H1 (cell line): Measurements from ENCODE around the gene HSPA4. TPM values are rescaled to one million over a fixed set of nuclear protein-coding genes. Genes with fewer than 3 reads are reported as not detected.

ENCODE experiments used
- CTCF ChIA-PET: fragments of 300-600 bp; sonication (Branson Sonifier 250); formaldehyde crosslinking; loops from one replicate; lab custom pipeline; 2021; ENCODE audit not compliant: partially characterized antibody; lab: Charles Lee
- POLR2A ChIA-PET: fragments of 300-600 bp; sonication (Branson Sonifier 250); formaldehyde crosslinking; loops from one replicate; lab custom pipeline; 2021; ENCODE audit warnings: inconsistent platforms; ENCODE audit not compliant: partially characterized antibody; lab: Charles Lee
- DNase-seq, 2 experiments: peaks; one replicate each; pipeline versions ENCODE4 v3.0.0 to v3.0.0-alpha.2; 2010 to 2022; ENCODE audit warnings: low spot score in 2 of 2, low read depth in 1 of 2, mixed read lengths in 1 of 2
- FAIRE-seq: peaks from 2 replicates; lab custom pipeline; 2011; peaks lifted over from hg19 to GRCh38; lab: Jason Lieb, UNC
- H2AFZ ChIP-seq: 2 replicates; pipeline ENCODE4 v1.8.1; 2012; ENCODE audit warnings: low read length, inconsistent platforms
- H2AK5ac ChIP-seq: 2 replicates; pipeline ENCODE4 v1.6.1; 2013; ENCODE audit warnings: low read depth, low read length
- H2BK120ac ChIP-seq: replicated peaks from 2 replicates; pipeline ENCODE3; 2013; ENCODE audit warnings: low read depth, low read length, inconsistent platforms
- H2BK12ac ChIP-seq: 2 replicates; pipeline ENCODE4 v1.6.1; 2013; ENCODE audit warnings: low read depth, low read length
- H2BK15ac ChIP-seq: 2 replicates; pipeline ENCODE4 v1.6.1; 2013; ENCODE audit warnings: low read length
- H2BK20ac ChIP-seq: 2 replicates; pipeline ENCODE4 v1.6.1; 2013; ENCODE audit warnings: low read length
- H2BK5ac ChIP-seq: 2 replicates; pipeline ENCODE4 v1.6.1; 2013; ENCODE audit warnings: low read depth, low read length
- H3K14ac ChIP-seq: 2 replicates; pipeline ENCODE4 v1.6.1; 2013; ENCODE audit warnings: inconsistent platforms; ENCODE audit not compliant: insufficient read length
- H3K18ac ChIP-seq: 2 replicates; pipeline ENCODE4 v1.6.1; 2013; ENCODE audit warnings: low read length; ENCODE audit errors: extremely low read depth
- H3K23ac ChIP-seq: 2 replicates; pipeline ENCODE4 v1.6.1; 2013; ENCODE audit warnings: inconsistent platforms; ENCODE audit not compliant: insufficient read length
- H3K23me2 ChIP-seq: 2 replicates; pipeline ENCODE4 v1.6.1; 2013; ENCODE audit warnings: low read depth, low read length
- H3K27ac ChIP-seq: 2 replicates; pipeline ENCODE4 v1.6.1; 2011; ENCODE audit warnings: low read depth, low read length, inconsistent platforms
- H3K27me3 ChIP-seq, 4 experiments: replicated peaks in 1 of 4; 1 replicate in 1 of 4; 2 replicates in 3 of 4; pipeline versions ENCODE4 v1.6.1 to v1.8.1; 2011 to 2013; ENCODE audit warnings: low read length in 3 of 4, mild to moderate bottlenecking in 3 of 4, inconsistent platforms in 2 of 4, mixed read lengths in 2 of 4, moderate library complexity in 1 of 4; ENCODE audit not compliant: control insufficient read depth in 3 of 4, insufficient read depth in 3 of 4; ENCODE audit errors: extremely low read depth in 1 of 4
- H3K36me3 ChIP-seq, 4 experiments: 2 replicates each; pipeline versions ENCODE4 v1.6.1 to v1.8.1; 2011 to 2013; ENCODE audit warnings: mild to moderate bottlenecking in 4 of 4, low read length in 3 of 4, moderate library complexity in 2 of 4, control low read depth in 1 of 4, inconsistent platforms in 1 of 4; ENCODE audit not compliant: insufficient read depth in 4 of 4, control insufficient read depth in 2 of 4
- H3K4ac ChIP-seq: replicated peaks from 2 replicates; pipeline ENCODE3; 2013; ENCODE audit warnings: low read length, low read depth, mixed read lengths, inconsistent platforms; ENCODE audit not compliant: insufficient read length
- H3K4me1 ChIP-seq, 4 experiments: replicated peaks in 1 of 4; 1 replicate in 1 of 4; 2 replicates in 3 of 4; pipeline versions ENCODE4 v1.6.1 to v1.8.1; 2011 to 2013; ENCODE audit warnings: low read length in 3 of 4, inconsistent platforms in 2 of 4, mixed read lengths in 1 of 4; ENCODE audit not compliant: insufficient read depth in 4 of 4, control insufficient read depth in 3 of 4
- H3K4me2 ChIP-seq, 2 experiments: 2 replicates each; pipeline versions ENCODE4 v1.6.1 to v1.8.1; 2011 to 2013; ENCODE audit warnings: low read depth in 2 of 2, low read length in 2 of 2, control low read depth in 1 of 2, inconsistent platforms in 1 of 2, mild to moderate bottlenecking in 1 of 2; ENCODE audit not compliant: insufficient read depth in 1 of 2
- H3K4me3 ChIP-seq, 4 experiments: fragments of 200-600, 300-600 bp in 1 of 4; sonication (generic), shearing (Covaris generic), sonication (Bioruptor Twin) in 1 of 4; 2 replicates each; pipeline versions ENCODE4 v1.5.1 to v1.8.1; 2011 to 2016; ENCODE audit warnings: low read length in 4 of 4, low read depth in 3 of 4, control low read depth in 2 of 4, inconsistent platforms in 2 of 4, mild to moderate bottlenecking in 2 of 4, mixed read lengths in 1 of 4, moderate library complexity in 1 of 4; ENCODE audit not compliant: insufficient read depth in 2 of 4; ENCODE audit errors: extremely low read depth in 1 of 4
- H3K56ac ChIP-seq: replicated peaks from 2 replicates; pipeline ENCODE3; 2013; ENCODE audit warnings: low read depth, mild to moderate bottlenecking, mixed read lengths, low read length, inconsistent platforms; ENCODE audit not compliant: insufficient read length
- H3K79me1 ChIP-seq: 2 replicates; pipeline ENCODE4 v1.6.1; 2013; ENCODE audit warnings: low read depth, low read length, control low read depth
- H3K79me2 ChIP-seq, 2 experiments: 2 replicates each; pipeline versions ENCODE4 v1.6.1 to v1.8.1; 2012 to 2013; ENCODE audit warnings: low read length in 2 of 2, mild to moderate bottlenecking in 2 of 2, inconsistent platforms in 1 of 2; ENCODE audit not compliant: insufficient read depth in 2 of 2, control insufficient read depth in 1 of 2
- H3K9ac ChIP-seq, 4 experiments: replicated peaks in 1 of 4; 1 replicate in 1 of 4; 2 replicates in 3 of 4; pipeline versions ENCODE4 v1.6.1 to v1.8.1; 2011 to 2013; ENCODE audit warnings: low read depth in 3 of 4, low read length in 3 of 4, control low read depth in 2 of 4, mild to moderate bottlenecking in 2 of 4, moderate library complexity in 2 of 4, inconsistent platforms in 1 of 4; ENCODE audit errors: extremely low read depth in 1 of 4
- H3K9me3 ChIP-seq, 2 experiments: 2 replicates each; pipeline versions ENCODE4 v1.6.1 to v1.8.1; 2012 to 2013; ENCODE audit warnings: mild to moderate bottlenecking in 2 of 2, moderate library complexity in 2 of 2, control low read depth in 1 of 2, inconsistent platforms in 1 of 2, low read depth in 1 of 2, low read length in 1 of 2, mixed read lengths in 1 of 2; ENCODE audit not compliant: insufficient read depth in 2 of 2
- H4K20me1 ChIP-seq, 2 experiments: replicated peaks in 1 of 2; 2 replicates each; pipeline versions ENCODE3 to v1.8.1; 2011 to 2013; ENCODE audit warnings: inconsistent platforms in 2 of 2, low read length in 2 of 2, mild to moderate bottlenecking in 1 of 2; ENCODE audit not compliant: insufficient read depth in 2 of 2, control insufficient read depth in 1 of 2
- H4K5ac ChIP-seq: 2 replicates; pipeline ENCODE4 v1.6.1; 2013; ENCODE audit warnings: low read length, low read depth, mixed read lengths, inconsistent platforms; ENCODE audit not compliant: insufficient read length
- H4K8ac ChIP-seq: 2 replicates; pipeline ENCODE4 v1.8.0; 2013; ENCODE audit warnings: mild to moderate bottlenecking, moderate library complexity, low read length, inconsistent platforms; ENCODE audit not compliant: insufficient read depth; ENCODE audit errors: extremely low read depth
- H4K91ac ChIP-seq: replicated peaks from 2 replicates; pipeline ENCODE3; 2013; ENCODE audit warnings: low read length, mixed read lengths, inconsistent platforms; ENCODE audit not compliant: insufficient read length
- CHD1 ChIP-seq: IDR thresholded peaks from 2 replicates; pipeline ENCODE4 v1.6.1; 2012; ENCODE audit warnings: low read depth, low read length, improper control_type of control experiment
- CTCF ChIP-seq, 3 experiments: IDR thresholded peaks; 1 replicate in 2 of 3; 2 replicates in 1 of 3; pipeline versions ENCODE4 v1.5.1 to v1.6.1; 2011; ENCODE audit warnings: low read length in 3 of 3, mild to moderate bottlenecking in 3 of 3, inconsistent platforms in 2 of 3, low read depth in 1 of 3, moderate library complexity in 1 of 3; ENCODE audit not compliant: insufficient read depth in 1 of 3; ENCODE audit errors: control extremely low read depth in 1 of 3
- JUND ChIP-seq: IDR thresholded peaks from 2 replicates; pipeline ENCODE4 v1.6.1; 2011; ENCODE audit warnings: mild to moderate bottlenecking, improper control_type of control experiment, low read length
- PHF8 ChIP-seq: fragments of 200-600 bp; sonication (generic); conservative IDR thresholded peaks from 2 replicates; pipeline ENCODE4 v1.7.1; 2012; ENCODE audit warnings: low read depth, mild to moderate bottlenecking, inconsistent platforms, low read length, moderate library complexity
- SIN3A ChIP-seq, 2 experiments: IDR thresholded peaks in 1 of 2; conservative IDR thresholded peaks in 1 of 2; 2 replicates each; pipeline ENCODE4 v1.6.1; 2011 to 2012; ENCODE audit warnings: low read length in 2 of 2, improper control_type of control experiment in 1 of 2, low read depth in 1 of 2, mild to moderate bottlenecking in 1 of 2
- WGBS, 2 experiments: shearing (Covaris generic) in 1 of 2; methylation state at CpG; one replicate each; pipeline versions ENCODE4 v1.1.6 to v1.1.7; 2013 to 2015; ENCODE audit warnings: low lambda C conversion rate in 2 of 2, mixed read lengths in 2 of 2, inconsistent platforms in 1 of 2, low coverage in 1 of 2, missing lambda C conversion rate in 1 of 2; ENCODE audit not compliant: insufficient replicate concordance in 2 of 2, insufficient coverage in 1 of 2, insufficient read length in 1 of 2; ENCODE audit errors: extremely low coverage in 1 of 2, missing lambda C conversion rate in 1 of 2; 5-methylcytosine and 5-hydroxymethylcytosine counted together
- polyA plus RNA-seq, 7 experiments: library from polyadenylated mRNA; depleted of rRNA in 3 of 7; stranded (reverse) in 5 of 7; unstranded in 2 of 7; fragments of >200 nt in 5 of 7; fragments of 200-250 nt in 2 of 7; gene quantifications; 1 replicate in 5 of 7; 2 replicates in 1 of 7; 4 replicates in 1 of 7; pipeline versions ENCODE4 v1.2.1 to v1.2.3, GENCODE V29; 2011 to 2013; ENCODE audit warnings: missing spikeins in 2 of 7, mixed read lengths in 2 of 7
- total RNA-seq: library from RNA; stranded (reverse); fragmentation: NEBNext Ultra II Directional; extraction: Animal tissue kit (Norgen Biotek cat#: 25700); gene quantifications from 2 replicates; pipeline ENCODE4 v1.2.1, GENCODE V29; 2021

Gene HSPA4
- total and polyA plus RNA-seq, 2 of the 8 experiments (the other 6 are each of a cell fraction or from before 2014, with no cell fraction given), result 28.9 to 445 TPM

GRCh38 chr5:133051061-133051541, 712 bp upstream of the HSPA4 start:
- H2BK20ac ChIP-seq, result 0 out of 2 replicates have a peak overlapping the region, but pooled peaks have one; percentile 64
- H4K5ac ChIP-seq, result peak overlapping the region; percentile 98
- FAIRE-seq (no peak), DNase-seq (no peak)
- peaks cover 0 to 8% (median 2%) of the 10 kb centered on the region in 4 experiments; a peak in 4 of 7 replicates for H3K4me1 ChIP-seq
- H3K14ac ChIP-seq, result no peak overlapping the region
- H3K79me1 ChIP-seq, result peaks cover 1% of the 10 kb centered on the region; the same call in 1 of the 2 replicates
- H2AFZ ChIP-seq, result no peak overlapping the region
- no peak overlapping the region for H3K23ac ChIP-seq
- peak overlapping the region; percentile 54 to 100 (median 96) for H3K9ac ChIP-seq
- peak overlapping the region; percentile 80 to 99 (median 97) for H3K4me3 ChIP-seq
- no peaks in the 10 kb centered on the region for H3K9me3 ChIP-seq
- no peaks in the 10 kb centered on the region for H3K27me3 ChIP-seq
- TF ChIP-seq CHD1 (peak; percentile 58), PHF8 (no peak), JUND (no peak), SIN3A (conservative IDR thresholded peaks at IDR 0.05 in 1 of 2, IDR thresholded peaks at IDR 0.05 in 1 of 2; ENCODE audit: low read depth in 1 of 2, low read length in 2 of 2) (0 out of 4 replicates have a peak, but pooled peaks of 1 of the 2 experiments have one; percentile 6), CTCF (IDR thresholded peaks at IDR 0.05; ENCODE audit: control extremely low read depth in 1 of 3, insufficient read depth in 1 of 3, low read depth in 1 of 3, low read length in 3 of 3) (no peak)
- H2BK5ac ChIP-seq, result peak overlapping the region; percentile 99
- peaks cover 4 to 19% of the 10 kb centered on the region in 2 experiments for H4K20me1 ChIP-seq
- peak overlapping the region; percentile 30 for H2BK120ac ChIP-seq
- H3K36me3 ChIP-seq, result no peaks in the 10 kb centered on the region
- peak overlapping the region; percentile 99 for H3K27ac ChIP-seq
- peak overlapping the region; percentile 93 to 95 for H3K4me2 ChIP-seq
- peaks cover 39 to 42% of the 10 kb centered on the region in 2 experiments for H3K79me2 ChIP-seq
- H2AK5ac ChIP-seq, result peak overlapping the region; percentile 96; the same call in 1 of the 2 replicates
- H3K18ac ChIP-seq, result peak overlapping the region; percentile 99
- peak overlapping the region; percentile 0 for H3K4ac ChIP-seq
- peak overlapping the region; percentile 81; the same call in 1 of the 2 replicates for H2BK15ac ChIP-seq
- peak overlapping the region; percentile 99; the same call in 1 of the 2 replicates for H4K8ac ChIP-seq
- 3% methylated on average over 15 of the region's 15 CpGs; no CpG with 5 or more reads in 1 of the 2 experiments for WGBS, 2 experiments
- H3K23me2 ChIP-seq, result peaks cover 10% of the 10 kb centered on the region
- POLR2A ChIA-PET, result interaction anchor here (0.7 to 6.6 kb wide), 31 partner anchors 8 to 1105 kb away, joined by 3 to 104 read pairs (median 4); partner anchors contain the start of genes AFF4, GDF9, SHROOM1 and UQCRQ
- H3K56ac ChIP-seq, result peak overlapping the region; percentile 94
- H2BK12ac ChIP-seq, result peak overlapping the region; percentile 95
- peak overlapping the region; percentile 12 for H4K91ac ChIP-seq
- CTCF ChIA-PET, result interaction anchor here (0.6 to 1.3 kb wide), 2 partner anchors 111 to 225 kb away, joined by 3 read pairs; no protein-coding TSS in a partner anchor
